ENCODE measurements around the gene CFAP298. TPM values are rescaled to one million over a fixed set of nuclear protein-coding genes. Genes with fewer than 3 reads are reported as not detected.

Gene CFAP298
- polyA plus RNA-seq, 1 experiment: 21.2 TPM

GRCh38 chr21:32587651-32588050 is 24.5 kb downstream of the CFAP298 start:
- Histone ChIP-seq H3K27me3 (ENCODE audit: control insufficient read depth, insufficient read depth, low read length) (peaks cover 18% of the 10 kb centered on the region), H3K27ac (ENCODE audit: low read depth, low read length) (no peak overlapping the region), H3K4me3 (ENCODE audit: low read depth, low read length) (no peak overlapping the region), H3K9me3 (ENCODE audit: control insufficient read depth, insufficient read depth, low read length) (no peaks in the 10 kb centered on the region)
- DNase-seq (ENCODE audit: low read depth, low spot score): no peak
- POLR2A ChIA-PET: no interaction called here
- TF ChIP-seq CTCF (IDR thresholded peaks at IDR 0.05; ENCODE audit: low read depth, low read length): no peak
- CTCF ChIA-PET: interaction anchor here (0.8 to 7.6 kb wide), 5 partner anchors 14 to 184 kb away, joined by 3 to 39 read pairs (median 4); no protein-coding TSS in a partner anchor

- no peak for TF ChIP-seq CTCF (IDR thresholded peaks at IDR 0.05; ENCODE audit: low read depth, low read length)
- no peak overlapping the region for H3K4me3 ChIP-seq (ENCODE audit: low read depth, low read length)
- ChIA-PET POLR2A (interaction anchor here (0.6 kb wide), 1 partner anchor 14 kb away, joined by 10 read pairs; no protein-coding TSS in a partner anchor), CTCF (interaction anchor here (1.4 to 7.6 kb wide), 4 partner anchors 14 to 184 kb away, joined by 3 to 39 read pairs (median 5); no protein-coding TSS in a partner anchor)
- DNase-seq (ENCODE audit: low read depth, low spot score): no peak
- H3K27ac ChIP-seq (ENCODE audit: low read depth, low read length): no peak overlapping the region
- H3K27me3 ChIP-seq (ENCODE audit: control insufficient read depth, insufficient read depth, low read length): peaks cover 21% of the 10 kb centered on the region
- H3K9me3 ChIP-seq (ENCODE audit: control insufficient read depth, insufficient read depth, low read length): no peaks in the 10 kb centered on the region
These were observed 25.1 kb downstream of the CFAP298 start for GRCh38 chr21:32587120-32587519.

- no peak overlapping the region for H3K4me3 ChIP-seq (ENCODE audit: low read depth, low read length)
- TF ChIP-seq CTCF (IDR thresholded peaks at IDR 0.05; ENCODE audit: low read depth, low read length): no peak
- ChIA-PET POLR2A (no interaction called here), CTCF (interaction anchor here (1.3 to 1.5 kb wide), 2 partner anchors 17 to 183 kb away, joined by 3 read pairs; no protein-coding TSS in a partner anchor)
- H3K27ac ChIP-seq (ENCODE audit: low read depth, low read length): no peak overlapping the region
- no peaks in the 10 kb centered on the region for H3K9me3 ChIP-seq (ENCODE audit: control insufficient read depth, insufficient read depth, low read length)
- peaks cover 22% of the 10 kb centered on the region for H3K27me3 ChIP-seq (ENCODE audit: control insufficient read depth, insufficient read depth, low read length)
- no peak for DNase-seq (ENCODE audit: low read depth, low spot score)
These were observed 26.2 kb downstream of the CFAP298 start for GRCh38 chr21:32585970-32586369.

DNA sequence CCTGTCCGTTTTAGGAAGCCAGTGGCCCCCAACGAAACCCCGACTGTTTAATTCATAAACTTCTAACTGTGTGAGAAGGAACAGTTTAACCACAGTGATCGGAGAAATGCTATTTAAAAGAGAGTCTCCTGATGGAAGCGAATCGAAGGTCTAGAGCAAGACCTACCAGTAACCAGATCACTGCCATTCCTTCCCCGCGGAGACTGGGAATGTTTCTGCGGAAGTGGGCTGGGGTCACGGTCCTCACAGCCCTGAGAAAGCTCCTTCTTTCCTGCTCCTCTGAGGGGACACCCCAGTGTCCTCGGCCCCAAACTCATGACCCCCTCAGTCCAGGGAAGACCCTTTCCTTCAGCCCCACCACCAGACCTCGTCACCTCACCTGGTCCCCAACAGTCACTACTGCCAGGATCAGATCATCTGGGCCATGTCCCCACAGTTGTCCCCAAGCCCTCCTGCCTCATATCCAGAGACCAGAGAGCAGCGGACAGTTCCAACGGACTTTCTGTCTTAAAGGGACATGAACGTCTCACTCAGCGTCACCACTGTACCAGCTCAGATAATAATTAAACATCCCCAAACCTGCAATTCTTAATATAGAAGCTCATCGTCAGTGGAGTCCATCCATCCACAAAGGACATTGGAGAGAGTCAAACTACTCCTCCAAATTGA is 27.0 kb downstream of the CFAP298 start, which contains the start of gene TCP10L:
TSS of gene TCP10L (minus strand) at position 482 of the 669 bp plus-strand sequence. CDS start 1,219 bp downstream, outside the sequence.
- TF ChIP-seq CTCF (IDR thresholded peaks at IDR 0.05; ENCODE audit: low read depth, low read length): no peak
- DNase-seq (ENCODE audit: low read depth, low spot score): no peak
- peaks cover 22% of the 10 kb centered on the region for H3K27me3 ChIP-seq (ENCODE audit: control insufficient read depth, insufficient read depth, low read length)
- no peaks in the 10 kb centered on the region for H3K9me3 ChIP-seq (ENCODE audit: control insufficient read depth, insufficient read depth, low read length)
- POLR2A ChIA-PET: no interaction called here
- no peak within 1 kb of the TSS for H3K27ac ChIP-seq (ENCODE audit: low read depth, low read length)
- CTCF ChIA-PET: interaction anchor here (1.3 to 1.5 kb wide), 2 partner anchors 16 to 182 kb away, joined by 3 read pairs; no protein-coding TSS in a partner anchor
- no peak within 1 kb of the TSS for H3K4me3 ChIP-seq (ENCODE audit: low read depth, low read length)

DNA sequence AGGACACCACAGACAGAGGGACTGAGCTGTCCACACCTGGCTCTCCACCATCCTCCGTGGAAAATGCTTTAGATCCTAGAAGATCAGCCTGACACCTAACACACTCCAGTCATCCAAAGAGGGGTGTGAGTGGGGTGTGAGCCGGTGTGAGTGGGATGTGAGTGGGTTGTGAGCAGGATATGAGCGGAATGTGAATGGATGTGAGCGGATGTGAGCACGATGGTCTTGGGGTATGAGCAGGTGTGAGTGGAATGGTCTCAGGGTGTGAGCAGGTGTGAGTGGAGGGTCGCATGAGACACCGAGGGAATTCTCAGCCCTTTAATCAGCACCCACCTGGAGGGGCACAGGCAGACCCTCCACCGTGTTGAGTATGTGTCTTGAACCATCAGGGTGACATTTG is 27.7 kb downstream of the CFAP298 start:
- ChIA-PET CTCF (interaction anchor here (0.9 to 1.5 kb wide), 2 partner anchors 15 kb away, joined by 3 read pairs; no protein-coding TSS in a partner anchor), POLR2A (no interaction called here)
- Histone ChIP-seq H3K4me3 (ENCODE audit: low read depth, low read length) (no peak overlapping the region), H3K9me3 (ENCODE audit: control insufficient read depth, insufficient read depth, low read length) (no peaks in the 10 kb centered on the region), H3K27me3 (ENCODE audit: control insufficient read depth, insufficient read depth, low read length) (peaks cover 22% of the 10 kb centered on the region), H3K27ac (ENCODE audit: low read depth, low read length) (no peak overlapping the region)
- no peak for DNase-seq (ENCODE audit: low read depth, low spot score)
- TF ChIP-seq CTCF (IDR thresholded peaks at IDR 0.05; ENCODE audit: low read depth, low read length): no peak
